HepG2 (cell line): ENCODE data around the gene HINT2. TPM values are rescaled to one million over a fixed set of nuclear protein-coding genes. Genes with fewer than 3 reads are reported as not detected.
A peak's percentile ranks its signal among the peaks of the same experiment; 100 is the strongest.

ENCODE experiments used
- HOXA7 ChIP-seq: sonication (generic); formaldehyde crosslinking; IDR thresholded peaks from 2 replicates; pipeline ENCODE4 v1.8.1; 2022; ENCODE audit warnings: mild to moderate bottlenecking, missing genetic modification reagents, moderate library complexity
- LCORL ChIP-seq, 2 experiments: fragments of 450-650 bp in 1 of 2; sonication (generic) in 1 of 2; formaldehyde crosslinking in 1 of 2; IDR thresholded peaks; 2 replicates each; pipeline versions ENCODE4 v1.5.0 to v1.6.1; 2017 to 2020; ENCODE audit warnings: antibody characterized with exemption in 1 of 2, missing genetic modification reagents in 1 of 2
- NFKB2 ChIP-seq: sonication (generic); formaldehyde crosslinking; IDR thresholded peaks from 2 replicates; pipeline ENCODE4 v1.4.0; 2020; ENCODE audit warnings: missing genetic modification reagents, borderline replicate concordance
- NONO ChIP-seq, 2 experiments: fragments of 450-650 bp in 1 of 2; sonication (generic) in 1 of 2; formaldehyde crosslinking in 1 of 2; IDR thresholded peaks in 1 of 2; conservative IDR thresholded peaks in 1 of 2; 2 replicates each; pipeline versions ENCODE4 v1.6.1 to v1.8.0; 2017 to 2022; ENCODE audit warnings: mild to moderate bottlenecking in 1 of 2, missing genetic modification reagents in 1 of 2, moderate library complexity in 1 of 2
- PATZ1 ChIP-seq: sonication (generic); formaldehyde crosslinking; IDR thresholded peaks from 2 replicates; pipeline ENCODE4 v1.4.0; 2020; ENCODE audit warnings: missing genetic modification reagents
- PAWR ChIP-seq: sonication (generic); formaldehyde crosslinking; IDR thresholded peaks from 2 replicates; pipeline ENCODE4 v1.4.0; 2020; ENCODE audit warnings: missing genetic modification reagents, mild to moderate bottlenecking, borderline replicate concordance
- PAX8 ChIP-seq: sonication (generic); formaldehyde crosslinking; IDR thresholded peaks from 2 replicates; pipeline ENCODE4 v1.8.0; 2022; ENCODE audit warnings: mild to moderate bottlenecking, missing genetic modification reagents, borderline replicate concordance
- PCBP2 ChIP-seq: fragments of 200-400 bp; formaldehyde crosslinking; optimal IDR thresholded peaks from 2 replicates; pipeline ENCODE3; 2018; ENCODE audit warnings: low read length, low read depth; ENCODE audit not compliant: poor library complexity, severe bottlenecking
- SALL1 ChIP-seq: sonication (generic); formaldehyde crosslinking; IDR thresholded peaks from 2 replicates; pipeline ENCODE4 v1.8.0; 2022; ENCODE audit warnings: mild to moderate bottlenecking, missing genetic modification reagents
- SMC3 ChIP-seq: IDR thresholded peaks from 2 replicates; pipeline ENCODE4 v1.6.1; 2011; ENCODE audit warnings: low read length, improper control_type of control experiment
- SNAPC2 ChIP-seq: sonication (generic); formaldehyde crosslinking; IDR thresholded peaks from 2 replicates; pipeline ENCODE4 v1.8.1; 2022; ENCODE audit warnings: mild to moderate bottlenecking, missing genetic modification reagents
- ZNF142 ChIP-seq: sonication (generic); formaldehyde crosslinking; IDR thresholded peaks from 2 replicates; pipeline ENCODE4 v1.4.0; 2020; ENCODE audit warnings: missing genetic modification reagents
- ZNF234 ChIP-seq: sonication (generic); formaldehyde crosslinking; conservative IDR thresholded peaks from 2 replicates; pipeline ENCODE4 v1.5.1; 2020; ENCODE audit warnings: mild to moderate bottlenecking, missing genetic modification reagents
- ZNF460 ChIP-seq: sonication (generic); formaldehyde crosslinking; IDR thresholded peaks from 2 replicates; pipeline ENCODE4 v1.5.1; 2020; ENCODE audit warnings: missing genetic modification reagents, mild to moderate bottlenecking, borderline replicate concordance
- ZNF644 ChIP-seq: IDR thresholded peaks from 2 replicates; pipeline ENCODE4 v1.6.1; 2016; ENCODE audit warnings: low read depth
- polyA plus RNA-seq, 8 experiments: library from polyadenylated mRNA; depleted of rRNA in 3 of 8; stranded (reverse) in 7 of 8; unstranded in 1 of 8; fragments of >200 nt; fragmentation: Illumina TruSeq in 4 of 8; extraction: Trizol in 4 of 8; gene quantifications; 2 replicates each; pipeline versions ENCODE4 v1.2.1 to v1.2.3, GENCODE V29; 2011 to 2016; ENCODE audit warnings: low read depth in 4 of 8, missing spikeins in 1 of 8, mixed read lengths in 1 of 8; ENCODE audit not compliant: insufficient read depth in 1 of 8
- total RNA-seq, 5 experiments: library from RNA; depleted of rRNA; stranded (reverse); fragments of >200 nt; fragmentation: Illumina TruSeq; extraction: Trizol; gene quantifications; 2 replicates each; pipeline ENCODE4 v1.2.3, GENCODE V29; 2016; ENCODE audit warnings: low read depth in 1 of 5
- TF ChIP-seq, protein P1 (sequence below): sonication (generic); formaldehyde crosslinking; IDR thresholded peaks from 2 replicates; pipeline ENCODE4 v1.5.1; 2020; ENCODE audit warnings: mild to moderate bottlenecking, missing genetic modification reagents, borderline replicate concordance
- TF ChIP-seq, protein P2 (sequence below): sonication (generic); formaldehyde crosslinking; IDR thresholded peaks from 2 replicates; pipeline ENCODE4 v1.8.0; 2022; ENCODE audit warnings: missing genetic modification reagents, mild to moderate bottlenecking, inconsistent platforms, borderline replicate concordance

Gene HINT2
- total and polyA plus RNA-seq, 2 of the 13 experiments (the other 11 are each of a cell fraction or from before 2014, with no cell fraction given): 37.9 to 56.2 TPM

DNA sequence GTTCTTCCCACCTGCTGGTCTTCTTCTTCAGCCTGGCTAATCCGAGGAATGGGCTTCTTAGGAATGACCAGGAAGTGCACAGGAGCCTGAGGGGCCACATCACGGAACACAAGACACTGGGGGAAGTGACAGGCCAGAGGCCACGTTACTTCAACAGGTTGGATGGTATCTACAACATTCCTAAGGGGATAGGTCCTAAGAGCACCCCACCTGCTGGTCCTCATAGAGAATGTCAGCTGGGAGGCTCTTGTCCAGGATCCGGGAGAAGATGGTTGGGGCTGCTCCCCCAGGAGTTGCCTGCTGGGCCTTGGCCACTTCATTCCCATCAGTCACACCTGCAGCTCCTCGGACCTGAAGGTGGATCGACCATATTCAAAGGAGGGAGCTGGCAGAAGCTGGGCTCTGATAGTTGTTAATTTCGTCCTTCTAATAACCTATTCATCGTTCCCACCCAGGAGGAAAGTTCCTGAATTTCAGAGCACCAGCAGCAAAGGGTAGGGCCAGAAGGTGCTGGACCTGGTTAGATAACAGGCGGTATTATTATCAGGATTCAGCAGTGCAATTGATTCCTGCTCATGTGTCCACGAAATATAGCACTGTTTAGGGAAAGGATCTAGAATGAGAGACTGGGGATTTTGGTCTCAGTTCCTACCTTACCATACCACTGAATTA, 1.3 kb downstream of the HINT2 start (continued):
- TF ChIP-seq SMC3: peak; percentile 38
- TF ChIP-seq PAWR (CRISPR knock-in tag): no peak
- TF ChIP-seq LCORL (IDR thresholded peaks at IDR 0.05): no peak
- 0 out of 2 replicates have a peak, but pooled peaks have one; percentile 0 for TF ChIP-seq LCORL (CRISPR knock-in tag; IDR thresholded peaks at IDR 0.05)
- 0 out of 2 replicates have a peak, but pooled peaks have one; percentile 15 for TF ChIP-seq ZNF142 (CRISPR knock-in tag)
- no peak for TF ChIP-seq PAX8 (CRISPR knock-in tag)
- no peak for TF ChIP-seq ZNF234 (CRISPR knock-in tag)
- TF ChIP-seq, protein P1, sequence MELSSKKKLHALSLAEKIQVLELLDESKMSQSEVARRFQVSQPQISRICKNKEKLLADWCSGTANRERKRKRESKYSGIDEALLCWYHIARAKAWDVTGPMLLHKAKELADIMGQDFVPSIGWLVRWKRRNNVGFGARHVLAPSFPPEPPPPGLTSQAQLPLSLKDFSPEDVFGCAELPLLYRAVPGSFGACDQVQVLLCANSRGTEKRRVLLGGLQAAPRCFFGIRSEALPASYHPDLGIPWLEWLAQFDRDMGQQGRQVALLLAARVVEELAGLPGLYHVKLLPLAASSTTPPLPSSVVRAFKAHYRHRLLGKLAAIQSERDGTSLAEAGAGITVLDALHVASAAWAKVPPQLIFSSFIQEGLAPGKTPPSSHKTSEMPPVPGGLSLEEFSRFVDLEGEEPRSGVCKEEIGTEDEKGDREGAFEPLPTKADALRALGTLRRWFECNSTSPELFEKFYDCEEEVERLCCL (CRISPR knock-in tag): peak; percentile 54; the same call in 1 of the 2 replicates
- TF ChIP-seq SALL1 (CRISPR knock-in tag): 0 out of 2 replicates have a peak, but pooled peaks have one; percentile 19
- no peak for TF ChIP-seq HOXA7 (CRISPR knock-in tag)
- TF ChIP-seq PCBP2: no peak
- no peak for TF ChIP-seq SNAPC2 (CRISPR knock-in tag)
- no peak for TF ChIP-seq ZNF460 (CRISPR knock-in tag)
- no peak for TF ChIP-seq NFKB2 (CRISPR knock-in tag)
- TF ChIP-seq PATZ1 (CRISPR knock-in tag): peak; percentile 26; the same call in 1 of the 2 replicates
- TF ChIP-seq NONO (IDR thresholded peaks at IDR 0.05): no peak
- TF ChIP-seq NONO (CRISPR knock-in tag; conservative IDR thresholded peaks at IDR 0.05): peak; percentile 36; the same call in 1 of the 2 replicates
- no peak for TF ChIP-seq ZNF644 (CRISPR knock-in tag)
- TF ChIP-seq, protein P2, sequence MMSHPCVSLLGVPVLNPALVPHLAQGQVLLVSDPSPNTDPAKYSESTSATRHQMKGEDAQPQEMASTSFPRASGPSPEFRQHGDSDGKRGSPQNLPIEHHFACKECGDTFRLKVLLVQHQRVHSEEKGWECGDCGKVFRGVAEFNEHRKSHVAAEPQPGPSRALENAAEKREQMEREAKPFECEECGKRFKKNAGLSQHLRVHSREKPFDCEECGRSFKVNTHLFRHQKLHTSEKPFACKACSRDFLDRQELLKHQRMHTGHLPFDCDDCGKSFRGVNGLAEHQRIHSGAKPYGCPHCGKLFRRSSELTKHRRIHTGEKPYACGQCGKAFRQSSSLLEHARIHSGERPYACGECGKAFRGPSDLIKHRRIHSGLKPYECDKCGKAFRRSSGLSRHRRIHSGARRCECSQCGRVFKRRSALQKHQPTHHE (CRISPR knock-in tag): no peak
